Activated T-cell treated with anti-CD3 and anti-CD28 coated beads for 24 hours (primary cell): Measurements from ENCODE around the gene GLG1.
"Not testable (repeated sequence)": the region's sequence is repeated elsewhere in the genome, so short reads cannot be mapped to it uniquely, and the experiment has no call there.

Experiments used
- DNase-seq: peaks from one replicate; pipeline ENCODE4 v3.0.0-alpha.2; 2020; ENCODE audit warnings: low read depth

Gene GLG1

DNA sequence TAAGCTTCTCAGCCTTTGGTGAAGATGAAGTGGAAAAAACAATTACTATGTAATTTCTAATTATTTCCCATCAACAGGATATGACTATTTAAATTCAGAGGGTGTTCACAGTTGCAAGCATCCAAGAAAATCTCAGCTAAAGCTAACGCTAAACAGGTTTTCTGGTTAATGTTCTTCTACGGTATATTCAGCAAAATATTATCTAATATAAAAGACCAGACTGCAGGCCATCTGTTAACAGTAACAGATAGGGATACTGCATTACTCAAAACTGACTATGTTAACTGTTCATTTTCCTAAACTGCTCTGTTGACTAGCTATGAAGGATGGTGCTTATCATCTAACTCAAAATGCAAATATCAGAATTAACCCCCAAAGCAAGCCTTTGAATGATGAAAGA lies 32.8 kb downstream of the GLG1 start:
- no peak for DNase-seq

DNA sequence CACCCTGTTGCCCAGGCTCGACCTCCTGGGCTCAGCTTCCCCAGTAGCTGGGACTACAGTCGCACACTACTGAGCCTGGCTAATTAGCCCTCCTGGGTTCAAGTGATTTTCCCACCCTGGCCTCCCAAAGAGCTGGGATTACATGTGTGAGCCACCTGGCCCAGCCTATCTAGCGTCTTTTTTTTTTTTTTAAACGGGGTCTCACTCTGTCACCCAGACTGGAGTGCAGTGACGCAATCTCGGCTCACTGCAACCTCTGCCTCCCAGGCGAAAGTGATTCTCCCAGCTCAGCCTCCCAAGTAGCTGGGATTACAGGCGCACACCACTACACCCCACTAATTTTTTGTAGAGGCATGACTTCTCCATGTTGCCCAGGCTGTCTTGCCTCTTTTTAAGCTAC lies 33.3 kb downstream of the GLG1 start:
- no peak for DNase-seq

DNA sequence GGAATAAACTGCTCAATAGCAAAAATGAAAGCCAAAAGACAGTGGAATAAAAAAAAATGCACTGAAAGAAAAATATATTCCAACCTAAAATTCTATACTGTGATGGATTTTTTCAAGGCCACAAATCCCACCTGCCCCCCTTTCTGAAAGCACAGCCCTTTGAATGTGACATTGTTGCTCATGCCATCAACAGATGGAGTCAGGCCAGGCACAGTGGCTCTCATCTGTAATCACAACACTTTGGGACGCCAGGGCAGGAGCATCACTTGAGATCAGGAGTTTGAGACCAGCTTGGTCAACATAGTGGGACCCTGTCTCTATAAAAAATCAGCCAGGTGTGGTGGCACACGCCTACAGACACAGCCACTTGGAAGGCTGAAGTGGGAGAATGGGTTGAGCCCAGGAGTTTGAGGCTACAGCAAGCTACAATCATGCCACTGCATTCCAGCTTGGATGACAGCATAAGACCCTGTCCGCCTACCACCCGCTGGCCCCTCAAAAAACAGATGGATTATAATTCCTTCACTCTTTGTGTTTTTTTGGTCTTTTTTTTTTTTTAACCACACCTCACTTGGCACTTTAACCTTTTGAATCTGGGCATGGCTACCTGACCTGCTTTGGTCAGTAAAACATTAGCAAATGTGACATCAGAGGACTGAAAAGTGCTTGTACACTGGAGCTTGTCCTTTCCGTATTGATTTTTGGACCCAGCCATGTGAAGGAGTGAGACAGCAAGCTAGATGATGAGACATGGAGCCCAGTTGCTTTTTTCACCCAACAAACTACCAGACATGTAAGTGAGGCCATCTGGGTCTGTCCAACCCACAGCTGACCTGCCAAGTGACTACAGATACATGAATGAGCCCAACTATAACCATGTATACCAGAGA lies 36.3 kb downstream of the GLG1 start:
- no peak for DNase-seq

DNA sequence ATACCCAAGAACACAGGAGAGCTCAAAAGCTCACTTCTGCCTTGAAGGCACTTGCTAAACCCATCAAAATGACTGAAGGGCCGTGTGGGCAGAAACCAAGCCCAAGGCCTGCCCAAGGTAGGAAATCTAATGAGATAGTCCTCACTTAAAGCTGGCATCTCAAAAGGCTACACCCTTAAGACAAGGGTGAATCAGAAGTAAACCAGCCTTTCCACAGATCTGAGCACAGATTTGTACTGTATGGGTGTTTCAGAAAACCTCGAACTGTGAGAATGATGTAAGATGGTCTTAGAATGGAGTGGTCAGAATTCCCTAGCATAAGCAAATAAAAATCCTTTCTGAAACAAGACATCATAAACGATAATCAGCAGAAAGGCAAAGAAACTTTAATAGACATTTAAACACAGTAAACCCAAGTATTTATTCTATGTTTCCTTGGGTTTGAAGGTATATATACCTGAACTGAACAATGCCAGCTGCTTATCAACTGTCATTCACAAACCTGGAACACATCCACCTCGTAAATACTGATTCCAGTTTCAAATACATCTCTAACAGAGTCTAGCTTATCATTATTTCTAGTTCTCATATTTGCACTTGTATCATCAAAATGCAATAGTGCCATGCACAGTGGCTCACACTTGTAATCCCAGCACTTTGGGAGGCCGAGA lies 37.8 kb downstream of the GLG1 start:
- no peak for DNase-seq

DNA sequence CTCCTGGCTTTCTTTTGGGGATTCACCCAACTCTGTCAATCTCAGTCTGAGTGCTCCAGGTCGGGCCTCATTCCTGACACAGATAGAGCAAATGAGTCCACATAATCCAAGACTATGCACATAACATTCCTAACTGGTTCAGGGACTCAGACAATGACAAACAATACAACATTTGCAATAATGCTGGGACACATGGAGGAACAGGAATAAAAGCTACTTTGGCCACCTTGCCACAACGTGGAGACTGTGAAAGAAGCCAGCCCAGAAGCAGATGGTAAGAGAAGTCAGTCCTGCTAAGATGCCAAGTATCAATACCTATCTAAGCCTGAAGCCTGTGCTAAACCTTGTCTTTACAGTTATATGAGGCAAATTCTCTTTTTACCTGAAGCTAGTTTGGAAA lies 39.0 kb downstream of the GLG1 start:
- DNase-seq = no peak

DNA sequence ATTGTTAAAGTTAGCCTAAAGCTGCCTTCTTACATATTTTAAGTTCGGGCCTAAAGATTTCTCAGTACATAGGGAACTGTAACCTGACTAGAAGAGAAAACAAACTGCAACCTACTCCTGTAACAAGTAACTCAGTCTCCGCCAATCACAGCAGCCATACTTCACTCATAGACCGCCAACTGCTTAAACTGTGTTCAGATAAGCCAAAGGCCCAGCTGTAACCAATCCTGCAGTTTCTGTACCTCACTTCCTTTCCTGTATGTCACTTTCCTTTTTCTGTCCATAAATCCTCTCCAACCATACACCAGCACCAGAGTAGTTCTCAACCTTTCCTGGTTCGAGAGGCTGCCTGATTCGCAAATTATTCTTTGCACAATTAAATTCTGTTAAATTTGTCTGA lies 41.5 kb downstream of the GLG1 start:
- no peak for DNase-seq

DNA sequence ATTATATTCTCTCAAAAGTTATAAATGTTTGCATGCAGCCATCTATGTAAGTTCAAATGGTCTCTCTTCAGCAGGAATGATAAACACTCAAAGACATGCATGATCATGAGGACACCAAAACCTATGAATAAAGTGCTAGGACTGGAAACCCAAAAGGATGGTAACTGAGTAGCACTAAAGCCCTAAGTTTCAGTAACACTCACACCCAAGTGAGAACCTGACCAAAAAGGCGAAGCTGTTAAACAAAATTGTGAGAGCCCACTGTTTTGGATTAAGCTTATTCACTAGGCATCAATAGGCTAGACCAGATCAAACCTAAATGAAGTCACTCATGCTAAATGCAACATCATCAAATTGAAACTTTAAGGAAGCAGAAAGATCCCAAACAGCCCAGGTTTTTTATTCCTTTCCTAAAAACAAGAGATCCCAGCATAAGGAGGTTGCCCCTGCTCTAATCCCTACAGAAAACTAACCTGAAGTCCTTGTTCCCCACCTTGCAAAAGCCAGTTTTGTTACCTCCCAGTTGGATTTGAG lies 42.4 kb downstream of the GLG1 start:
- no peak for DNase-seq

DNA sequence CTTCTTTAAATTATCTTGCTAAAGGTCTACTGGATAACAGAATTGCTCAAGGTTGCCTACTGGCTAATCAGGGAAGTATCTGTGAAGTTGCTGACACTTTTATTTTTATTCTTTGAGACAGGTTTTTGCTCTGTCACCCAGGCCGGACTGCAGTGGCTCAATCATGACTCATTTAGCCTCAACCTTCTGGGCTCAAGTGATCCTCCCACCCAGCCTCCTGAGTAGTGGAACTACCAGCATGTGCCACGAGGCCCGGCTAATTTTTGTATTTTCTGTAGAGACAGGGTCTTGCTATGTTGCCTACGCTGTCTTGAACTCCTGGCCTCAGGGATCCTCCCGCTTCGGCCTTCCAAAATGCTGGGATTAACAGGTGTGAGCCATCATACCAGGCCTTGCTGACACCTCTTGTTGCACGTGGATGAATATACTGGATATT lies 43.1 kb downstream of the GLG1 start:
- no peak for DNase-seq

DNA sequence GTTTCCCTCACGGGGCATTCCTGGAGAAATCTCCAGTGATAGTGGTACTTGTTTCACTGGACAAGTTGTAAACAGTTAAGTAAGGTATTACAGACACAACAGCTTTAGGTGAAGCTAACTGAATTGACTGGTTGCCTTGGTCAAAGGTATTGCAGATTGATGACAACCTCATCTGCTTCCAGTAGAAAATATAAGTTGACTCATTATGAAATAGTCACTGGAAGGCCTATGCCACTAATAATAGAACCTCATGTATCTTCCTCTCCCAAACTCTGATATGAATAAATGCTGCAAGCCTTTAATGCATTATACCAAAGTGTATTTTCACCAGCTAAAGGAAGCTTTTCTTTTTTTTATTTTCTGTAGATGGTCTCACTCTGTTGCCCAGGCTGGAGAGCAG lies 44.8 kb downstream of the GLG1 start:
- DNase-seq = no peak

DNA sequence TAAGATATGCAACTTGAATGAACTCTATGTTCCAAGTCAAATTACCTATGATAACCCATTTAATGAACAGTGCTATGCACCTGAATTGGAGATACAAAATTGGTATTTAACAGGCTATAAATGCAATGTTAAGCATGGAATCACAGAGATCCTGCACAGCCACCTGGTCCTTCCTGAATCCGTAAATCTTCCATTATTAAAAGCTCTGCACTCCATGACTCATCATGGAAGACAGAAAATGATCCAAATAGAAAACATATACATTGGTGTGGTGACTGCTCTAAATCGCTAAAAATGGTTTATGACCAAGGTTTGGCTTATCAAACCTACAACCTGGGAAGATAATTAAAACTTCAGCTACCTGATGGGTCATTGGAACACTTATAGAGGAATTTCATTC lies 45.3 kb downstream of the GLG1 start:
- no peak for DNase-seq

DNA sequence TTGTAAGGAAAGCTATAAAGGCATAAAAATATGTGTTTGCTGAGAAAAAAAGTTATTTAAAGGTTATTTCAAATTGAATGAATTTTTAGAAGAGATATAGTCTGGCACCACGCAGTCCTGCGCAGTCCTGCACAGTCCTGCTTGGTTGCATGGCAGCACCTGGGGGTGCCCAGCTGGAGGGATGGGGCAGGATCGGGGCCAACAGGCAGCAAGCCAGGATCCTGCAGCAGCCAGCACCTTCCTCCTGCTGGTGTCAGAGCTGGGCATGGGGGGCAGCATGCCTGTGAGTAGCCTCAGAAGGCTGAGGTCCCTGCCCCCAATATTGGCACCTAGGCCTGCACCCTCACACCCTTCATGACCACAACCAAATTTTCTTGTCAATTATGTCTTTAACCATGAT lies 46.0 kb downstream of the GLG1 start:
- DNase-seq = no peak

DNA sequence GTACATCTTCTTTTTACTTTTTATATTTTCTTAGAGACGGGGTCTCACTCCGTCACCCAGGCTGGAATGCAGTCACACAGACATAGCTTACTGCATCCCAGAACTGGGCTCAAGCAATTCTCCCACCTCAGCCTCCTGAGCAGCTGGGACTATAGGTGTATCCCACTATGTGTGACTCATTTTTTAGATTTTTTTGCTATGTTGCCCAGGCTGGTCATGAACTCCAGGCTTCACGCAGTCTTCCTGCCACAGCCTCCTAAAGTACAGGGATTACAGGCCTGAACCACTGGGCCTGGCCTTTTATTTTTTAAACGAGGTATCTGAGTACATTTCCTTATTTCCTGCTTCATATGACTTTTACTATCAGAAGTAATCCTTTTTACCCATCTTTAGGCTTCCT lies 48.0 kb downstream of the GLG1 start:
- no peak for DNase-seq

DNA sequence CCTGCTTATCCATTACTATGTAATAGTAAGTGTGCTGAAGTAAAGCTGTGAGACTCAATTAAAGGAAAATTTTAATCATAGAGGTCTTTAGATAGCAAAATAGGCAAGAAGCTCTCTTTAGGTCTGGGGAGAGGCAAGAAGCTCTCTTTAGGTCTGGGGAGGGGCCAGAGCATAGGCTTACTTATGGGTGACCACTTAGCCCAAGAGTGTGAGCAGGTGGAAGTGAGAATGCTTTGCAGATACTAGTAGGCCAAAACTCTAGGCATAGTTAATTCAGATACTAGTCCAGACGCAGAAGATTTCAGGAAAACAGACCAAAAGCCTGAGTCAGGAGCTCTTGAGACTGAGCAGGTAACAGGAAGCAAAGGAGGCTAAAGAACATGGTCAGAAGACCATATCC lies 49.6 kb downstream of the GLG1 start:
- DNase-seq = no peak

DNA sequence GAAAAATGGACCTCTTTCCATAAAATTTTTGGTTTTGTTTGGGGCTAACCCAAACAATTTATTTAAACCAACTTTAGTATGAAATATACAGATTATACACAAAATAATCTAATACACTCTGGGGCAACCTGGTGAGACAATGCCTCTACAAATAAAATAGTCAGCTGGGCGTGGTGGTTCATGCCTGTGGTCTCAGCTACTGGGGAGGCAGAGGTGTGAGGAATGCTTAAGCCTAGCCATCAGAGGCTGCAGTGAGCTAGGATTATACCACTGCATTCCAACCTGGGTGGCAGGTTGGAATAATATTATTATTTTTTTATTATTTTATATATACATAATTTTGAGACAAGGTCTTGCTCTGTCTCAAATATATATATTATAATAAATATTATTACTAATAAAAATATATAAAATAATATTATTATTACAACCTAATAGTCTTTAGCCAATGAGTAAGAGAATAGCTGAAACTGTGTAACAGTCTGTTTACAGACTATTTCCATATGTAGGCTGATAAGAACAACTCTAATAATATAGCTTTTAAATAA lies 50.5 kb downstream of the GLG1 start:
- no peak for DNase-seq

DNA sequence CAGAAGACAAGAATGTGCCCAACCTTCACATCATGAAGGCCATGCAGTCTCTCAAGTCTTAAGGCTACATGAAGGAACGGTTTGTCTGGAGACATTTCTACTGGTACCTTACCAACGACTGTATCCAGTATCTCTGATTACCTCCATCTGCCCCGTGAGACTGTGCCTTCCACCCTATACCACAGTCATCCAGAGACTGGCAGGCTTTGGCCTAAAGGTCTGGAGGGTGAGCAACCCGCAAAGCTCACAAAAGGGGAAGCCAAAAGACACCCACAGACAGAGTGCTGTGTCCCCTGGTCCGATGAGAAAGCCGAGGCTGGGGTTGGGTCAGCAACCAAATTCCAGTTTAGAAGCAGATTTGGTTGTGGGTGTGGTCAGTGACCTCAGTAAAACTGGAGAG lies 54.6 kb downstream of the GLG1 start:
- DNase-seq = not testable (repeated sequence)

DNA sequence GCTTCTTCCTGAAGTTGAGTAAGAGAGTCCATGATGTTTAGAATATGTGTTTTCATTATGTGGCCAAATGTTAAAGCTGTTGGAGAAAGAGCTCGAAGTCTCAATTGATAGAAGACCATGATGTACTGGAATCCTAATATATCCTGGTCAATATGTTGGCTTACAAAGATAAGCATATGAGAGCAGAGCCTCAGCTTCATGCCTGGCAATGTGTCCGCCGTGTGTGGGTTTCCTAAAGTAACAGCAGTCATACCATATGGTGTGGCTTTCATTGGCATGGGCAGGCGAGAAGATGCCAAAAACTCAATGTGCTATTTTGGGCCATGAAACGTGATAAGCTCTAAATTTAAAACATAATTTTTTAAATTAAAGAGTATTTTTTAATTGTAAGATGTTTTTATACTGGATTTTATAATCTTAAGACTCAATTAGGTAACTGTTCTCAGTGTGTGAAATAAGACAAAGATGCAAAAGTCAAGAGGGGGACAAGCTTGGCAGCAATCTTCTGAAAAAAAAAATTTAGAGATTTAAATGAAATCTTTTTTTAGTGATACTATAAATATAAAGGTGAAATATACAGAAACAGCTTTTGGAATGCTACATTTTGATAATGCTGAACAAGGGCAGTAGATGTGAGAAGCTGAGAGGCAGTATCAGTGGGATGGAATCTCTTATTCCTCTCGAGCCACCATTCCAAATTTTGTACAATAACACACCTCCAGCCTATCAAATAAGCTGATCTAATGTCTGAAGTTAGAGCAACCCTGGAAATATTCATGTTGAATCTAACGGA lies 56.5 kb downstream of the GLG1 start:
- not testable (repeated sequence) for DNase-seq

DNA sequence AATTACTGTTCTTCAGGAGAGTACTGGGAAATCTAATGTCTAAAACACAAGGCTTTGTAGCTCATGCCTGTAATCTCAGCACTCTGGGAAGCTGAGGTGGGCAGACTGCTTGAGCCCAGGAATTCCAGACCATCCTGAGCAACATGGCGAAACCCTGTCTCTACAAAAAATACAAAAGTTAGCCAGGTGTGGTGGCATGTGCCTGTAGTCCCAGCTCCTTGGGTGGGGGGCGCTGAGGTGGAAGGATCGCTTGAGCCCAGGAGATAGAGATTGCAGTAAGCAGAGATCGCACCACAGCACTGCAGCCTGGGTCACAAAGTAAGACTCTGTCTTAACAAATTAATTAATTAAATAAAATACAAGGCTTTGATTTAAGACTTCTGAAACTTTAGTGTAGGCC lies 60.8 kb downstream of the GLG1 start:
- DNase-seq = not testable (repeated sequence)

DNA sequence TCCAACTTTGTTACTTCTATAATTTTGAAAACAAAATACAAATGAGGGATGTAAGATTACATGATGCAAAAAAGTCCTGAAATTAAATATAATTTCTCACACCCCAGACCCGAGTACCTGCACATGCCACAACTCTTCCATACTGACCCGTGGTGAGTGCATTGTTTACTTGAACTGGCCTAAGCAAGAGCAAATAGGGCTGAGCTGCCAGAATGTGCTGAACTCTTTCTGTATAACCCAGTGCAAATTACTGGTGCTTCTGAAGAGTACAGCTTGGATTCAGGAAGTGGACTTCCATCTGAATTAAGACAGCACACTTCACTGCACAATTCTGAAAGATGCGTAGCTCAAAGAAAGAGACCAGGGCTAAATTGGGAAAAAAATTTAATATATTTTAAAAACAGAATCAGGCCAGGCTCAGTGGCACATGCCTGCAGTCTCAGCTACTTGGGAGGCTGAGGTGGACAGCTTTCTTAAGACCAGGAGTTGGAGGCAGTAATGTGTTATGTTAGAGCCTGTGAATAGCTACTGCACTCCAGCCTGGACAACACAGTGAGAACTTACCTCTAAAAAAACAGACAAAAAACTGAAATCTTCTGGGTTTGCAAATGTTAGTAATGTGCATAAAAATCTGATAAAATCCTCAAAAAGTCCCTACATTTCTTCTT lies 63.9 kb downstream of the GLG1 start:
- not testable (repeated sequence) for DNase-seq

DNA sequence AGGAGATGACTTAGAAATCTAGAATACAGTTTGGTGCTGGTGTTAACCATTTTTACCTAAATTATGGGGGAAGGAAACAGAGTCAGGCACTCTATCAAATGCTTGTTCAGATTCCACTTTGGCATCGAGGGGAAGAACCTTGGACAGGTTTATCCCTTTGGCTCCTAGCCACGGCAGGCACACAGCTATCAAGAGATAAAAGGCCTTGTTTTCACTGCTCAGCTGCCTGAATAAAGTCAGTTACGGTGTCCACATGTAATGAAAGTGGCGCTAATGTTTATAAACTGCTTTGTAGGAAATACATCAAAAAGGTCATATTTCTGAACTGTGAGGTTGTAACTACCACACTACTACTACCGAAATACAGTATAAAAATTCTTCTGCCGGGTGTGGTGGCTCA lies 66.3 kb downstream of the GLG1 start:
- not testable (repeated sequence) for DNase-seq

DNA sequence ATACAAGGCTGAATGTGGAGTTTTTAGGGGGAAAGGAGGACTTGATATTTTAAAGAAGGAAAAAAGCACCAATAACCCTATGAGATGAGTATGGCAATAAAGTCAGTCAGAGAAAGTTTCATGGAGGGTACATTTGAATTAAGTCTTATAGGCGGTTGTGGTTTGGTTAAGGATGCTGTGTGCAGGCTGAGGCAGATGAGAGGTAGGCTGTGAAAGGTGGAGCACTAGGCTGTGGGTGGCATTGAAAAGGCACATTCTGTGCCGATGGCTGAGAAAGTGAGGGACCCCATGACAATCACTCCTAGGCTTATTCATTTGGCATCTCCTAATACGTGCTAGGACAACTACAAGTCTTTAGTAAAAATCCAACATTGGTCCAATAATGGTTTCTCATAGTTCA lies 68.1 kb downstream of the GLG1 start:
- not testable (repeated sequence) for DNase-seq

DNA sequence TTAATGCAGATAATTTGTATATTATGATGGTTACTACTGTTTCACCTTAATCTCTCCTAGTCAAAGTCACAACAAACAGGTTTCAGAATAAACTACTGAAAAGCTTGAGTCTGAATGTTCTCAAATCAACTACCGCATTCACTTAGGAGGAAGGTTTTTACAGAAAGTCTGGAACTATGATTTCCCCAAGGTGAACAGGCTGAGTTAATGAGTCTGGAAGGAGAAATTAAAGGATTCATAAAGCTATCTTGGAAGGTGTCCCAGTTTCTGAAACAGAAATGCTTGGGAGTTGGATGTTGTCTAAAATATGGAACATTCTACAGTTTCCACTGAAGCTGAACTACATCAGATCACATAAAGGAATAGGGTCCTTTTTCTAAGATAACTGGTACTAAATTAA lies 69.2 kb downstream of the GLG1 start:
- not testable (repeated sequence) for DNase-seq

DNA sequence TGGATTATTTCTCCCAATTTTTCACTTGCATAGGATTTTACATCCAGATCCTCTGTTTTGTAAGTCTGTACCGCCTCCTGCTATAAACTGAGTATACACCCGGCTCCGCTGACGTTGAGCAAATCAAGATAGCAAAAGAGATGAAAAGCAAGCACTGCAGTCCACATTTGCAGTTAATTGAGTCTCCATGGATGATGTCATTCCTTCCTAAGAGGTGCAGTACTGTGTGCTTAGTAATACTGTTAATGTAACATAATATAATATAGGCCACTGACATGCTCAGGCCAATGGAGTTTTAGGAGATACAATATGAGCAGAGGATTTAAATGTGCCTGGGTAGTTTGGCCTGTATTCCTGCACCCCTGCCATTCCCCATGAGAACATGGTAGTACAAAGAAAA lies 72.3 kb downstream of the GLG1 start:
- DNase-seq = not testable (repeated sequence)
